Neutrophil (primary cell): ENCODE results near the gene PIGQ.

ENCODE experiments used
- H3K27ac ChIP-seq: fragments of 200-600 bp; sonication (generic); 2 replicates; pipeline ENCODE4 v1.5.1; 2016; ENCODE audit warnings: mild to moderate bottlenecking, moderate library complexity
- H3K27me3 ChIP-seq: fragments of 200-600 bp; sonication (generic); 2 replicates; pipeline ENCODE4 v1.6.0; 2016; ENCODE audit warnings: mild to moderate bottlenecking
- H3K36me3 ChIP-seq: fragments of 200-600 bp; sonication (generic); 2 replicates; pipeline ENCODE4 v1.5.1; 2017
- H3K4me1 ChIP-seq, 2 experiments: fragments of 200-600 bp in 1 of 2; sonication (generic) in 1 of 2; 1 replicate in 1 of 2; 2 replicates in 1 of 2; pipeline versions ENCODE4 v1.5.1 to v1.6.1; 2013 to 2016; ENCODE audit warnings: low read depth in 1 of 2, low read length in 1 of 2, mild to moderate bottlenecking in 1 of 2, moderate library complexity in 1 of 2; ENCODE audit not compliant: control insufficient read depth in 1 of 2, insufficient read depth in 1 of 2
- H3K4me3 ChIP-seq, 2 experiments: fragments of 200-600 bp in 1 of 2; sonication (generic) in 1 of 2; 1 replicate in 1 of 2; 2 replicates in 1 of 2; pipeline ENCODE4 v1.5.1; 2013 to 2016; ENCODE audit warnings: low read depth in 1 of 2, low read length in 1 of 2, mild to moderate bottlenecking in 1 of 2, moderate library complexity in 1 of 2
- H3K9me3 ChIP-seq: fragments of 200-600 bp; sonication (generic); 2 replicates; pipeline ENCODE4 v1.5.1; 2016
- TF ChIP-seq, protein P1 (sequence below): fragments of 200-600 bp; sonication (generic); IDR thresholded peaks from 2 replicates; pipeline ENCODE4 v1.5.1; 2016; ENCODE audit warnings: antibody characterized with exemption

PIGQ gene

DNA sequence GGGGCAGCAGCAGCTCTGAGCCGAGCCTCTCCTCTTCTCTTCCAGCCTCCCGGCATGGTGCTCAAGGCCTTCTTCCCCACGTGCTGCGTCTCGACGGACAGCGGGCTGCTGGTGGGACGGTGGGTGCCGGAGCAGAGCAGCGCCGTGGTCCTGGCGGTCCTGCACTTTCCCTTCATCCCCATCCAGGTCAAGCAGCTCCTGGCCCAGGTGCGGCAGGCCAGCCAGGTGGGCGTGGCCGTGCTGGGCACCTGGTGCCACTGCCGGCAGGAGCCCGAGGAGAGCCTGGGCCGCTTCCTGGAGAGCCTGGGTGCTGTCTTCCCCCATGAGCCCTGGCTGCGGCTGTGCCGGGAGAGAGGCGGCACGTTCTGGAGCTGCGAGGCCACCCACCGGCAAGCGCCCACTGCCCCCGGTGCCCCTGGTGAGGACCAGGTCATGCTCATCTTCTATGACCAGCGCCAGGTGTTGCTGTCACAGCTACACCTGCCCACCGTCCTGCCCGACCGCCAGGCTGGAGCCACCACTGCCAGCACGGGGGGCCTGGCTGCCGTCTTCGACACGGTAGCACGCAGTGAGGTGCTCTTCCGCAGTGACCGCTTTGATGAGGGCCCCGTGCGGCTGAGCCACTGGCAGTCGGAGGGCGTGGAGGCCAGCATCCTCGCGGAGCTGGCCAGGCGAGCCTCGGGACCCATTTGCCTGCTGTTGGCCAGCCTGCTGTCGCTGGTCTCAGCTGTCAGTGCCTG lies 4.4 kb downstream of the PIGQ start:
- H3K4me1 ChIP-seq = peaks cover 27 to 33% of the 10 kb centered on the region in 2 experiments
- H3K36me3 ChIP-seq = peaks cover 15% of the 10 kb centered on the region
- H3K27ac ChIP-seq = no peak overlapping the region
- H3K27me3 ChIP-seq = no peaks in the 10 kb centered on the region
- TF ChIP-seq, protein P1, sequence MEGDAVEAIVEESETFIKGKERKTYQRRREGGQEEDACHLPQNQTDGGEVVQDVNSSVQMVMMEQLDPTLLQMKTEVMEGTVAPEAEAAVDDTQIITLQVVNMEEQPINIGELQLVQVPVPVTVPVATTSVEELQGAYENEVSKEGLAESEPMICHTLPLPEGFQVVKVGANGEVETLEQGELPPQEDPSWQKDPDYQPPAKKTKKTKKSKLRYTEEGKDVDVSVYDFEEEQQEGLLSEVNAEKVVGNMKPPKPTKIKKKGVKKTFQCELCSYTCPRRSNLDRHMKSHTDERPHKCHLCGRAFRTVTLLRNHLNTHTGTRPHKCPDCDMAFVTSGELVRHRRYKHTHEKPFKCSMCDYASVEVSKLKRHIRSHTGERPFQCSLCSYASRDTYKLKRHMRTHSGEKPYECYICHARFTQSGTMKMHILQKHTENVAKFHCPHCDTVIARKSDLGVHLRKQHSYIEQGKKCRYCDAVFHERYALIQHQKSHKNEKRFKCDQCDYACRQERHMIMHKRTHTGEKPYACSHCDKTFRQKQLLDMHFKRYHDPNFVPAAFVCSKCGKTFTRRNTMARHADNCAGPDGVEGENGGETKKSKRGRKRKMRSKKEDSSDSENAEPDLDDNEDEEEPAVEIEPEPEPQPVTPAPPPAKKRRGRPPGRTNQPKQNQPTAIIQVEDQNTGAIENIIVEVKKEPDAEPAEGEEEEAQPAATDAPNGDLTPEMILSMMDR = no peak
- H3K4me3 ChIP-seq = no peak overlapping the region
- no peaks in the 10 kb centered on the region for H3K9me3 ChIP-seq

DNA sequence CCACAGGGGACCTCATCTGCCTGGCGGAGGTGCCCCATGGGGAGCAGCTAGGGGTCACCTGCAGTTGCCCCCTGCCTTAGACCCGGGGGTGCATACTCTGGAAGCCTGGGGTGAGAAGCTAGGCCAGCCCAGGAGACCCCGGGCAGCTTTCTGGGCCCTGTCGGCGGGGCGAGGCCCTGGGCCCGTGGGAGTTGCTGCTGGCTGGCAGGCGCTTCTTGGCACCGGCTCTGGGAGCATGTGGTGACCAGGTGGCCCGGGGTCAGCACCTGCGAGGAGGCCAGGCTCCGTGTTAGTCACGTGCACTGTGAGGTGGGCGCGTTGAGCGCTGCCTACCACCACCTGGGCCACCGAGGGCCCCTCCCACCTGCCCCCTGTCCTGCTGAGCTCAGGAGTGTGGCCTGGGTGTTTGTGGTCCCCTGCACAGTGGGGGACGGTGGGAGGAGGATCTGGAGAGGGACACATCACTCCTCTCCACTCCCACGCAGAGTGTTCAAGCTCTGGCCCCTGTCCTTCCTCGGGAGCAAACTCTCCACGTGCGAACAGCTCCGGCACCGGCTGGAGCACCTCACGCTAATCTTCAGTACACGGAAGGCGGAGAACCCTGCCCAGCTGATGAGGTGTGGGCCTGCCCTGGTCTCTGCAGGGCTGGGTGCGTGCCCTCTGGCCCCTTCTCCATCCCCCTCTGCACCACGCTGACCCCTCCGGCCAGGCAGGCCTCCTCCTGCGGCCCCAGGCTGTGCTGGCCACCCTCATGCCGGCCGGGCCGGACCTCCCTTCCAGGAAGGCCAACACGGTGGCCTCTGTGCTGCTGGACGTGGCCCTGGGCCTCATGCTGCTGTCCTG lies 5.8 kb downstream of the PIGQ start:
- Histone ChIP-seq H3K9me3 (no peaks in the 10 kb centered on the region), H3K4me1 (peaks cover 18 to 25% of the 10 kb centered on the region in 2 experiments), H3K36me3 (peaks cover 15% of the 10 kb centered on the region), H3K4me3 (no peak overlapping the region), H3K27me3 (no peaks in the 10 kb centered on the region), H3K27ac (no peak overlapping the region)
- TF ChIP-seq, protein P1 = no peak

DNA sequence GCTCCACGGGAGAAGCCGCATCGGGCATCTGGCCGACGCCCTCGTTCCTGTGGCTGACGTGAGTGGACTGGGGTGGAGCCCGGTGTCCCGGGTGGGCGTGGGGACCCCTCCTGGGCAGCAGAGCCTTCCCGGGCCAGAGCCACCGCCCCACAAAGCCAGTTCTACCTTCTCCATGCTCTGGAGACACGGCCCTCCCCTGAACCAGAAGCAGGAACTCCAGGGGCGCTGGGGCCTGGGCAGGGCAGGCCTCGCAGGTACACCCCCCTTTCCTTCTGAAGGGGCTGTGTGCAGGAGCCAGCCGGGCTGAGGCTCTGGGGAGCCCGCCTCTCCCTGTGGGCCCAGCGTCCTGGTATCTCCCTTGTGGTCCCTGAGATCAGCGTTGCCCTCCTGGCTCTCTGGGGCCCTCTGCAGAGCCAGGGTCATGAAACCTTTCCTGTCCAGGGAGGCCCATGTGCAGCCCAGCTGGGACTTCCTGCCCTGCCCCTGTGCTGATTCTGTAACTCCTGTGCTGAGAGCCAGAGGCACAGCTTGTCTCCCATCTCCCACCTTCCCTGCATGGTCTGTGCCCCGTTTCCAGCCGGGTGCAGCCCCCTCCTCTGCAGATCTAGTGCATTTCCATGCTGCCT lies 6.5 kb downstream of the PIGQ start:
- H3K27ac ChIP-seq = no peak overlapping the region
- no peaks in the 10 kb centered on the region for H3K9me3 ChIP-seq
- no peaks in the 10 kb centered on the region for H3K27me3 ChIP-seq
- TF ChIP-seq, protein P1 = no peak
- peaks cover 14 to 17% of the 10 kb centered on the region in 2 experiments for H3K4me1 ChIP-seq
- H3K36me3 ChIP-seq = peaks cover 18% of the 10 kb centered on the region
- H3K4me3 ChIP-seq = no peak overlapping the region

DNA sequence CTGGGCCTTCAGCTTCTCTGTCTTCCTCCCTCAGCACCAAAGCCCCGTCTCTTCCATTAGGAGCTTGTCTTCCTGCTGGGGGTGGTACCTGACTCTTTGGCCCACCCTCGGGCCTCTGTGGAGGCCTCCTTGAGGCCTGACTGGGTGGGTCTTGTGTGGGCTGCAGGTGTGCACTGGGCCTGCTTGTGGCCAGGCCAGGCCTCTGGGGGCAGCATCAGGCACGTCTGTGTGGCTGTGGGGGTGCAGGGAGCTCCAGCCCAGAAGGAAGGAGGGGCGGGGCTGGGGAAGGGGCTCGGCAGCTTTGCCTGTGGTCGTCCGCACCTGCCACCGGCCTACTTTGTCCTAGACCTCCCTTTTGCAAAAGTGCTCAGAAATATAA lies 7.0 kb downstream of the PIGQ start:
- Histone ChIP-seq H3K4me3 (no peak overlapping the region), H3K9me3 (no peaks in the 10 kb centered on the region), H3K36me3 (peaks cover 18% of the 10 kb centered on the region), H3K27ac (no peak overlapping the region), H3K4me1 (peaks cover 14 to 15% of the 10 kb centered on the region in 2 experiments), H3K27me3 (no peaks in the 10 kb centered on the region)
- TF ChIP-seq, protein P1 = no peak

DNA sequence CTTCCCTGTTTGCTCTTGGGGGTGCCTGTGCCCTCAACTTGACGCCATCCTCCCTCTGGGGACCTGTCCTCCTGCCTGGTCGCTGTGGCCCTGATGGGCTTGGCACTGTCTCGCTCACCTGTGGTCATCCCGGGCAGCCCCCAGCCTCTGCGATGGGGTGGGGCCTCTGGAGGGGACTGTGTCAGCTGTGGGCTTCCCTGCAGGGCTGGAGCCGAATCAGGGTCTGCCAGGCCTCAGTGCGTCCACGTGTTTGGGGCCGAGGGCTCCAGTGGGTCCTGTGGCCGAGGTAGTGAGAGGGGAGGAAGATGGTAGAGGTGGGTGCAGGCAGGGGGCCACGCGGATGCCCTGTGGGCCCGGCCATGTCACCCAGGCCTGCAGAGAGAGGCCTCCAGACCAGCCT lies 8.0 kb downstream of the PIGQ start:
- H3K4me1 ChIP-seq = peaks cover 14 to 15% of the 10 kb centered on the region in 2 experiments
- no peak overlapping the region for H3K4me3 ChIP-seq
- H3K27me3 ChIP-seq = no peaks in the 10 kb centered on the region
- H3K9me3 ChIP-seq = no peaks in the 10 kb centered on the region
- TF ChIP-seq, protein P1 = no peak
- no peak overlapping the region for H3K27ac ChIP-seq
- peaks cover 19% of the 10 kb centered on the region for H3K36me3 ChIP-seq
